SK-MEL-5 (cell line): ENCODE data around the gene EYA2. TPM values are rescaled to one million over a fixed set of nuclear protein-coding genes. Genes with fewer than 3 reads are reported as not detected.
"Not testable (repeated sequence)": the region's sequence is repeated elsewhere in the genome, so short reads cannot be mapped to it uniquely, and the experiment has no call there.

Source experiments
- DNase-seq: peaks from one replicate; pipeline ENCODE4 v3.0.0-alpha.2; 2016; ENCODE audit warnings: low read depth, low spot score
- in situ Hi-C: cut with HindIII; loops from 2 replicates; pipeline ENCODE4 v1.10.0; 2016; ENCODE audit warnings: low sequenced_read_pairs, high pct_unique_total_duplicates, low pct_unique_long_range_greater_than_20kb
- total RNA-seq: library from RNA; depleted of rRNA; stranded (reverse); fragments of >200 nt; shearing (Covaris generic); gene quantifications from 2 replicates; pipeline ENCODE4 v1.2.3, GENCODE V29; 2014

The EYA2 gene
- total RNA-seq, 1 experiment from 2014 or later = not detected

DNA sequence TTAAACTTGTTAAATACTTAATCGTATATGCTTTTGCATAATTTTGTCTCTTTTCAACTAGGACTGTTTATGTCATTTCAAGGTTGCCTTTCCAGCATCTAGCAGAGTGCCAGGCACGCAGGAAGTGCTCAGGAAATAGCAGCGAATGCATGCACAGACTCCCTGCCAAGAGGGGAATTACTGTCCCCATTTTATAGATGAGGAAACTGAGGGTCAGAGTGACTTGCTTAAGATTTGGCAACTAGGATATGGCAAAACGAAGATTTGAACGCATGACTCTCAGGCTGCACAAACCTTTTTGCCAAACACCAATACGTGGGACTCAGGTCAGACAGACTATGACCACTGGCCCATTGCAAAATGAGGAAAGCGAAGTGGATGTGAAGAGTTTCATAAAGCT lies 22.5 kb downstream of the EYA2 start:
- in situ Hi-C loops = no loop called here

DNA sequence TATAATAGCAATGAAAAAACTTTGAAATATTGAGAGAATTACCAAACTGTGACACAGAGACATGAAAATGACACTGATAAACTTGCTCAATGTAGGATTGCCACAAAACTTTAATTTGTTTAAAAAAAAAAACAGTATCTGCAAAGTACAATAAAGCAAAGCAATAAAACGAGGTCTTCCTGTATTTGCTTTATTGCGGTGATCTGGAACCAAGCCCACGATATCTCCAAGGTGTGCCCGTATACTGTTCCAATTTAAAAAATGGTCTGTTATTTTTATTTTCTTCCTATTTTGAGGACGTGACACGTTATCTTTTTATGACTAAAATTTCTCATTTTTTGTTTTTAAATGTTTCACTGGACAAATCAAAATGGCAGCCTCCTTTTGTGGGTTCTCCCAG lies 25.5 kb downstream of the EYA2 start:
- DNase-seq = no peak
- in situ Hi-C loops = no loop called here

More for the DNA sequence above, 22.5 kb downstream of the EYA2 start:
- no peak for DNase-seq

DNA sequence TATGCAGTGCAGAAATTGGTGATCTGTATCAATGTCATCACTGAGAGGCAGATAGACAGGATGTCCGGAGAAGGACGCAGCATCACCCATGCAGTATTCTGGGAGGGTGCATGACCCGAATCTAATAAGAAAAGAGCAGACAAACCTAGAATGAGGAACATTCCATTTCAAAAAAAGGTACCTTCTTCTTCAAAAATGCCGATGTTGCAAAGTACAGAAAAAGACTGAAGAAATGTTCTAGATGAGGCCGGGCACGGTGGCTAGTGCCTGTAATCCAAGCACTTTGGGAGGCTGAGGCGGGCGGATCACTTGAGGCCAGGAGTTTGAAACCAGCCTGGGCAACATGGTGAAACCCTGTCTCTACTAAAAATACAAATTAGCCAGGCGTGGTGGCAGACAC lies 28.2 kb downstream of the EYA2 start:
- in situ Hi-C loops, DNase-seq: not testable (repeated sequence)

DNA sequence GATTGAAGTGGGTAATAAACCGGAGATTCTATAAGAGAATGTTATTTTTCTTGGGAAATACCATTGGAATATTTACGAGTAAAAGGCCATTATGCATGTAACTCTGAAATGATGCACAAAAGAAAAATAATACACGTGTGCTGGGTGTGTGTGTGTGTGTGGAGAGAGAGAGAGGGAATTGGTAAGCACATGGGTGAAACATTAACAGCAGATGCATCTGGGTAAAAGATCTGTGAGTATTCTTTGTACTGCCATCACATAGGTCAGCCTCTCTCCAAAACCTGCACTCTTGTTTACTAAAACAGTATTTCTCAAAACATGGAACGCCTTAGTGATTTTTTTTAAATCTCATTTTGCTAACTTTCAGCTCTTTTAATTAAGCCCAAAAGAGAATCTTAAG lies 28.9 kb downstream of the EYA2 start:
- in situ Hi-C loops = no loop called here

DNA sequence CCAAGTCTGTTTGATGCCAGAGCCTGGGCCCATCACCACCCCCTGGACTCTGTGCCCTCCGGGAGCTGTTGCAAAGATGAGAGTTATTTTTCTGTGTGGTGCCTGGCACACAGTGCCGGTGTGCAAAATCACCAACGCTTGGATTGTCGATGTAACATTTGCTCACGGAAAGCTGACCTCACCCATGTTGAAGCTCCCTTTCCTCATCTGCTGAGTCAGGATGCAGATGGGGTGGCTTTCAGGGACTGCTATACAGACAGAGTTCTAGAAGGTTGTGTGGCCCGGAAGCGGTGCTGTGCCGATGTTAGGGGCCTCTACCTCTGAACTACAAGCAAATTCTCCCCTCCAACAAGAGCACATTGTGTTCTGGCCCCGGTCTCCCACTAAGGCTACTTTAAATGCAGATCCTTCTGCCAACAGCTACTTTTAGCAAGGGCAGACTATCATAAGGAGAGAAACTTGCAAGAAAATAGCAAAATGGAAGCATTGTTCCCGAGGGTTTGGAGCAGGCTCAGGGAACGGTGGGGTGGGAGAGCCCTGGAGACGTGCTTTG lies 34.0 kb downstream of the EYA2 start:
- in situ Hi-C loops = no loop called here
- DNase-seq = peak; percentile 42

More for the DNA sequence above, 28.9 kb downstream of the EYA2 start:
- DNase-seq = no peak

DNA sequence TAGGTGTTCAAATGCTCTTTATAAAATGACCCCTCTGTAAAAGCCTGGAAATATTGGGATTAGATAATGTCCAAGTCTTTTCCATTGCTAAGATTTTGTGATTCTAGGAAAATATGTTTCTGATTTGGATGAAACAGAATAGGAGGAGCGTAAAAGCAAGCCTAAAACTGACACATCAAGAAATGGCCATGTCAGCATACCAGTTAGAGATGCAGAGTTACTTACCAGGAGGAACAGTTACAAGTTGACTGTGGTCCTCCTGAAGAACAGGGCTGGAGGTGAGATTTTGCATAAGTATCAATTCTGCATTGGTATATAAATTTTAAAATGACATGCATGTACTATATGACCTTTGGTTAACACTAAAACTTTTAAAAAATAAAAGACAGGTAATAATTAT lies 35.3 kb downstream of the EYA2 start:
- in situ Hi-C loops = no loop called here
- no peak for DNase-seq

DNA sequence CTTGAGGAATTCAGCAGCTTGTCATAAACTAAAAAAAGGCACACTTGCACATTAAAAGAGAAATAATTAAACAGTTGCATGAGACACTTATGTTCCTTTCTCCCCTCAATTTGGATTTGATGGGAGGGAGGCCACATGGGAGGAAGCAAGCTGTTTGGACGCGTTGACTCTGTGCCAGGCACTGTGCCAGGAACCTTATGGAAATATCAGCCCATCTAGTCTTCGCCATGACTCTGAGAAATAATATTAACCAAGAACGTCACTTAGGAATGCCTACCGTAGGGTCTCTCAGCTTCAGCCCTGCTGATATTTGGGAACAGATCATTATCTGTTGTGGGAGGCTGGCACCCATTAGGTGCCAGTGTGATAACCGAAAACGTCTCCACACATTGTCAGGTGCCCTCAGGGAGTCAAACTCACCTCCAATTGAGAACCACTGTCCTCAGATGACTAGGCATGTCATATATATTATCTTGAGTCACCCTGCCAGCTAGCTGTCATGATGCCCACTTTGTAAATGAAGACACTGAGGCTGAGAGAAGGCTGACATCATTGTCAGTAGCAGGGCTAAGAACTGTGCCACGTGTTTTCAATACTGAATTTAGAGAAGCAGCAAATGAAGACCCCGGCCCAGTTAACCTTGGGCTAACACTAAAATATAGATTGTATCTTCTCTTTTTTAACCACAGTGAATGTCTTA lies 36.1 kb downstream of the EYA2 start:
- in situ Hi-C loops = no loop called here

DNA sequence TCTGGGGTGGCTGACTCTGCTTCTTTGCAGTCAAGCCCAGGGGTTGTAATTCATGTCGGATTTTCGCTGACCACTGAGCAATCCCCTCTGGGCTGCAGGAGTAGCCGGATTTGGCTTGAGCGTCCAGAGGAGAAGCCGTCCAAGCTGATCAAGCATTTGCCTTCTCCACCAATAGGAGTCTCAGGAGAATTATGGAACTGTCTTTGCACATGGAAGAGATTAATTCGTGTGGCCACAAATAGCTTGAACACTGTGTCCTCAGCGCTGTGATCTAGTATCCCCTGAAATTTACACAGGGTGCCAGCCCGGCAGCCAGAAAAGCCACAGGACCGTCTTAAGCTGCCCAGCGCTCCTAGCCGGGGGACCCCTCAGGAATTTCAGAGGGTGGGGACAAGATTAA lies 37.1 kb downstream of the EYA2 start:
- no peak for DNase-seq

More for the DNA sequence above, 36.1 kb downstream of the EYA2 start:
- no peak for DNase-seq

DNA sequence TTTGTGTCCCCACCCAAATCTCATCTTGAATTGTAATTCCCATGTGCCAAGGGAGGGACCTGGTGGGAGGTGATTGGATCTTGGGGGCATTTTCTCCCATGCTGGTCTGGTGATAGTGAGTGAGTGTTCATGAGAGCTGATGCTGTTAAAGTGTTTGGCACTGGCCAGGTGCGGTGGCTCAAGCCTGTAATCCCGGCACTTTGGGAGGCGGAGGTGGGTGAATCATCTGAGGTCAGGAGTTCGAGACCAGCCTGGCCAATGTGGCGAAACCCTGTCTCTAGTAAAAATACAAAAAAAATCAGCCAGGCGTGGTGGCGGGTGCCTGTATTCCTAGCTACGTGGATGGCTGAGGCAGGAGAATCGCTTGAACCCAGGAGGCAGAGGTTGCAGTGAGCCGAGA lies 37.8 kb downstream of the EYA2 start:
- DNase-seq, in situ Hi-C loops: not testable (repeated sequence)

More for the DNA sequence above, 37.1 kb downstream of the EYA2 start:
- in situ Hi-C loops = no loop called here

DNA sequence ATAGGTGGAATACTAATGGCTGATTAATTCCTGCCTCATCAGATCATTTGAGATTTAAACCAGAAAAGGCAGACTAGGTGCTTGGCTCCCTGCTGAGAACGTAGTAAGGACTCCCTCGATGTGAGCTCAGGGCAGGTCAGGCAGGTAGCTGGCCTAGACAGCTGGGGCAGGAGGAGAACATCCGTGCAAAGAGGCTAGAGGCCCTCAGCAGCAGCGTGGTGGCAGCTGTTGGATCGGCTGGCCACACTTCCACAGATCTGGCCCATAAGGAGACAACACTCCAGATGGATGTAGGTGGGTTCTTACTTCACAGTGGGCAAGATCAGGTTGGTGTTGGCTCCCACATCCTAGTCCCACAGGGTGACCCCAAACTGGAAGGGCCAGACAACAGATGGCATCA lies 38.5 kb downstream of the EYA2 start:
- in situ Hi-C loops = no loop called here
- DNase-seq = no peak

DNA sequence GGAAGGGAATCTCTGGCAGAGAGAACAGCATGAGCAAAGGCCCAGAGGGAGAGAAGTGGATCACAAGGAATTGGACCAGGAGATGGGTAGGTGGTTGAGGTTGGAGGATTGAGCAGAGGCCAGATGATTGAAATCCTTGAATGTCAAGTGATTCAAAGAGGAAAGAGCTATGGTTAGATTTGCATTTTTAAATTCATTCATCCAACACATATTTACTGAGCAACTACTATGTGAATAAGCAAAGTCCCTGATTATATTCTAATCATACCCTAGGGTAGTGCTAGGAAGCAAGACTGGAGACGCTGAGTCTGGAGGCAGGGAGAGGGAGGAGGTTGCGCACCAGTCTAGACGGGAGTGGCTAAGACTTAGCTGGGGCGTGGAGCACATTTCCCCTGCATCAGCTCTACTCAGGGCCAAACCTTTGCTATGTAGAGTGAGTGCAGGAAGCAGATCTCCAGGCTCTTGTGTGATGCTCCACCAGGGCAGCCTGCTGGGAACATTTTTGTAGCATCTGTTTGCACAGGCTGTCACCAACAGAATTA lies 40.2 kb downstream of the EYA2 start:
- in situ Hi-C loops = no loop called here
- no peak for DNase-seq

DNA sequence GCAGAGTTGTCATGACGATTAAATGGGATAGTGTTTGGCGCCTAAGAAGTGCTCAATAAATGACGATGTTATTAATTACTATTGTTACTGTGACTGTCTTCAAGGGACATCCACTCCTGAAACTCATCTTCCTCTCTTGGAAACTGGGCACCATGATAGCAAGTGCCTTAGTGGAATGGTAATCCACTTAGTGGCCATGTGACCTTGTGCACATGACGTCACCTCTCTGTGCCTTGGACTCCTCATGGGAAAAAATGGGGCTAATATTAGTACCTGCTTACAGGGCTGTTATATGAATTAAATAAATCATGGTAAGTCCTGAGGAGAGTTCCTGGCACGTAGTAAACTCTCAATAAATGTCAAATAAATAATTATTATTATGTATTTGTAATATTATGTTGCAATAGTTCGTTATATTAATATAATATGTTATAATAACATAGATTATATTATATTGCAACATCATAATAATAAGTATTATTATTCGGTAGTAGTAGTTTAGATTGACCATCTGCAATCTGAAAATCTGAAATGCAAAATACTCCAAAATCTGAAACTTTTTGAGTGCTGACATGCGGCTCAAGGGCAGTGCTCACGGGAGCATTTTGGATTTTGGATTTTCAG lies 40.9 kb downstream of the EYA2 start:
- no peak for DNase-seq
- in situ Hi-C loops = no loop called here

DNA sequence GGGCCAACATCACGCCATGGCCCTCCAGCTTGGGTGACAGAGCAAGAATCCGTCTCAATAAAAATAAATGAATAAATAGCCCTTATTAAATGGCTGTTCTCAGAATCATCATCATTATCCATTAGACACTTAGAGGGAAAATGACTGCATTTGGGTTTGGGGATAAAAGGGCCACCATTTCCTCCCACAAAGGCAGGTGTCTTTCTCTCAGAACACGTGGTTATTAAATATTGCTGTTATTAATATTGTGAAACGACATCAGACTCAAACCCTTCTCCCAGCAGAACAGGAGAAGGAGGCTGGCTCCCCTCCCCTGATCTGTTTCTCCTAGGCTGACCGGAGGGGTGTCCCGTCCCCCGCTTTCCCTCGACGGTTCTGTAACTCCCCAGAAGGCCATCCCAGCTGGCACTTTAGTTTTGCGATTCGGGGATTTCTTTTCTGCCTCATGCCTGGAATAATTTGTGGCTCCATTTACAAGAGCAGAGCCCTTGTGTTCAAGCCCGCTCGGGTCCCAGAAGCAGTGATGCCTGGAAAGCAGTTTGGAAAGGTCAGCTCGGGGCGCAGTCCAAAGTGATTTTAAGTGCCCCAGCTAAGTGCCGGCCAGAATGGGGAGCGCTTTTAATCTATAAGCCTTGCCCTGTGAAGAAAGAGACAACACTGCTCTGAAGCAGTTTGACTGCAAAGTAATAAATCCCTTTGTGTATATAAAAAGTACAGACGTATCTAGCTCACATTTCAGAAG lies 41.9 kb downstream of the EYA2 start:
- DNase-seq = no peak
- in situ Hi-C loops = no loop called here

DNA sequence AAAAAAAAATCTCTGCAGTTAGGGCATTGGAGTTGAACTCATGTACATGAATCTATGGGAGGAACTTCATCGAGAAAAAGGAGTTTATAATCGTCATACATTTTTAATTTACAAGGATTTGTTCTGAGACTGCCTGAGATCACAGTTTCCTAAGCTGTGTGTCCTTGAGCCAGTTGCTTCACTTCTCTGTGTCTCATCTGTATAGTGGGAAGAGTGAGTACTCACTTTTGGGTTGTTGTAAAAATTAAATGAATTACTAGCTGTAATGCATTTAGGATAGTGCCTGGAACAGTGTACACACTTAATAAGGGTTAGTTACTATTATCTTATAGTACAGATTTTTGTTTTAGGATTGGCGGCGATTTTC lies 42.5 kb downstream of the EYA2 start:
- in situ Hi-C loops = no loop called here
- DNase-seq = no peak

DNA sequence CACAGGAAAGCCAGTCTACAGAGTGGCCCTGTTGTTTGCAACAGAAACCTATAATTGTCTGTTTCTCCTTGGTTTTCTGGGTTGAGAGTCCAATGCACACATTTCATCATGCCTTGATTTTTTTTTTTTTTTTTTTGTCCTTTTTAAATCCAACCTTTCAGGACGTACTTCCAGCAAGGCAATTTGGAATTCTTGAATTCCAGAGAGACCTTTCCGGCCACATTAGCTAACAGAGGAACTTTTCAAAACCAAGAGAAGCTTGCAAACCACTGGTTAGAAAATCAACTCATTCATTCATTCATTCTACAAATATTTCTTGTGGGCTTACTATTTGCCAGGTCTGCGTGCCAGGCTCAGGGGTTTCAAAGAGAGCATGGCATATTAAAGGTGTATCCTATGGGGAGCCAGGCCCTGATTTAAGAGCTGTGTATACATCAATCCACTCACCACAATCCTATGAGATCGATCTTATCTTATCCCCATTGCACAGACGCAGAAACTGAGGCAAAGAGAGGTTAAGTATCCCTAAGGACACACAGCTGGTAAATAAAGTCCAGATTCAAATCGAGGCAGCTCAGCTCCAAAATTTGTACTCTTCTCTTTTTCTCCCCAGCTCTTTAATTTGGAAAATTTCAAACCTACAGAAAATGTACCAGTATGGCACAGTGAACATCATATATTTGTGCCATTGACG lies 43.0 kb downstream of the EYA2 start:
- in situ Hi-C loops = no loop called here
- DNase-seq = peak; percentile 81

DNA sequence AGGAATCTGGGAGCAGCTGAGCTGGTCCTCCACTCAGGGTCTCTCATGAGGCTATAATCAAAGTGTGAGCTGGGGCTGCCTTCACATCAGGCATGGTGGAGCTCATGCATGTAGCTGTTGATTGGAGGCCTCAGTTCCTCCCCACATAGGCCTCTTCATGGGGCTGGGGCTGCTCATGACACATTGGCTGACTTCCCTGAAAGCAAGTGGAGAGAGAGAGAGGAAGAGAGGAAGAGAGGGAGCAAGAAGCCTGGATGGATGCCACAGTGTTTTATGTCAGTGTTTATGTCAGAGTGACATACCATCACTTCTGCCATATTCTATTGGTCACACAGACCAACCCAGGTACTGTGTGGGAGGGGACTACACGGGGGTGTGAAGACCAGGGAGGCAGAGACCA lies 43.8 kb downstream of the EYA2 start:
- in situ Hi-C loops = no loop called here
- DNase-seq = no peak

DNA sequence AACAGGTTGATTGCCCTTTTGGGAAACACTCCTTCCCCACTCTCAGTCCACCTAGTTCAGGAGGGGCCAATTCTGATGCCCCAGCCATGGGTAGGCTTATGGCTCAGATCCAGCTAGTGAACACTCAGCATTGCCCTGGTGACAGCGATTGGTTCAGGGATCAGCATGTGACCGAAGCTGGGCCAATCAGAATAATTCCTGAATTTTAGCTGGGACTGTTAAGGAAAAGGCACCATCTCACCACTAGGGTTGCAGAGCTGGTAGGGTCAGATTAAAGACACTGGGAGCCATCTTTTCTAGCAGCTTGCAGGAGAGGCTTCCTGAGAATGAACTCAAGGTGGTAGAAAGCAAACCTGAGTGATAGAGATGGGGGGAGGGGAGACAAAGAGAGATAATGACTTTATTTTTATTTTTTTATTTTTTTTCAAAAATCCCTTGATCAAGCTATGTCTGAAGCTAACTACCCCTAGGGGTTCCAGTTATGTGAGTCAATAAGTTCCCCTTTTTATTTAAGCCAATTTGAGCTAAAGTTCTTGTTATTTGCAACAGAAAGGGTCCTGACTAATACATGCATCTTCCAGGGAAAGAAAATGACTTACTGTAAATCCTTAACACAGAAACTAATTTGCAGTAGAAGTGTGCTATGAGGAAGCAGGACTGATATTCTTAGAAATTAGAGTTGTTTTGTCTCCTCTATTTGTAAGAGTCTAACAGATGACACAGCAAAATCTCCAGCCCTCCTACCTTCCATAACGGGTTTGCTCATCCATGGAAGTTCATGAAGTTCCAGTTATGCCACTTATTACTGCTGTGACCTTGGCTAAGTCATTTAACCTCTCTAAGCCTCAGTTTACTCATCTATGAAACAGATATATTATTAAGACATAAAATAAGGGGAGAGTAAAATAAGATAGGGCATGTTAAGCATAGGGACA lies 44.7 kb downstream of the EYA2 start:
- in situ Hi-C loops = no loop called here
- peak; percentile 66 for DNase-seq
